ENCODE results near the gene SLC9A1.

- TF ChIP-seq CTCF (IDR thresholded peaks at IDR 0.05) (no peak), SP1 (CRISPR knock-in tag; conservative IDR thresholded peaks at IDR 0.05) (no peak), ATF6 (CRISPR knock-in tag; IDR thresholded peaks at IDR 0.05) (no peak), ZNF121 (CRISPR knock-in tag; IDR thresholded peaks at IDR 0.05) (no peak), NR1H2 (CRISPR knock-in tag; IDR thresholded peaks at IDR 0.05) (no peak)
Observed at GRCh38 chr1:27150641-27151040, 4.3 kb downstream of the SLC9A1 start.
